SK-N-SH treated with all-trans-retinoic acid at 6 μM for 48 hours (cell line): Measurements from ENCODE around the gene UHMK1.

Source experiments
- ATAC-seq: fragments of 200-7000 bp; cut with Tn5 transposase; 3 replicates; pipeline ENCODE4 v1.9.1; 2020; ENCODE audit warnings: mild to moderate bottlenecking, moderate library complexity
- BACH2 ChIP-seq: fragments of 250-450 bp; sonication (Bioruptor Pico); IDR thresholded peaks from 2 replicates; pipeline ENCODE4 v1.9.0; 2021; ENCODE audit warnings: mild to moderate bottlenecking, borderline replicate concordance
- CSDC2 ChIP-seq: fragments of 250-450 bp; sonication (Bioruptor Pico); IDR thresholded peaks from 2 replicates; pipeline ENCODE4 v1.5.0; 2020; ENCODE audit warnings: mild to moderate bottlenecking, moderate library complexity
- CSRNP3 ChIP-seq: fragments of 250-450 bp; sonication (Bioruptor Pico); IDR thresholded peaks from 2 replicates; pipeline ENCODE4 v1.5.1; 2021; ENCODE audit warnings: mild to moderate bottlenecking, moderate library complexity
- ESRRG ChIP-seq: fragments of 250-450 bp; sonication (Bioruptor Pico); IDR thresholded peaks from 2 replicates; pipeline ENCODE4 v1.6.1; 2021; ENCODE audit warnings: mild to moderate bottlenecking
- ISL1 ChIP-seq: fragments of 250-450 bp; sonication (Bioruptor Pico); IDR thresholded peaks from 2 replicates; pipeline ENCODE4 v2.1.2; 2022; ENCODE audit warnings: mild to moderate bottlenecking, moderate library complexity
- OSR1 ChIP-seq: fragments of 250-450 bp; sonication (Bioruptor Pico); IDR thresholded peaks from 2 replicates; pipeline ENCODE4 v1.8.0; 2022; ENCODE audit warnings: moderate library complexity, mild to moderate bottlenecking, inconsistent platforms
- POU6F1 ChIP-seq: fragments of 250-450 bp; sonication (Bioruptor Pico); IDR thresholded peaks from 2 replicates; pipeline ENCODE4 v1.8.0; 2021; ENCODE audit warnings: low read depth, mild to moderate bottlenecking, moderate library complexity, borderline replicate concordance
- PPARA ChIP-seq: fragments of 250-450 bp; sonication (Bioruptor Pico); IDR thresholded peaks from 2 replicates; pipeline ENCODE4 v1.5.0; 2020; ENCODE audit warnings: mild to moderate bottlenecking, borderline replicate concordance
- RARB ChIP-seq: fragments of 250-450 bp; sonication (Bioruptor Pico); IDR thresholded peaks from 2 replicates; pipeline ENCODE4 v1.8.0; 2021; ENCODE audit warnings: mild to moderate bottlenecking, moderate library complexity
- SNAI2 ChIP-seq: fragments of 250-450 bp; sonication (Bioruptor Pico); IDR thresholded peaks from 2 replicates; pipeline ENCODE4 v1.5.0; 2020; ENCODE audit warnings: mild to moderate bottlenecking, moderate library complexity
- TCF4 ChIP-seq: fragments of 250-450 bp; sonication (Bioruptor Pico); IDR thresholded peaks from 2 replicates; pipeline ENCODE4 v1.8.0; 2021; ENCODE audit warnings: mild to moderate bottlenecking, moderate library complexity, borderline replicate concordance
- TOX ChIP-seq: fragments of 250-450 bp; sonication (Bioruptor Pico); IDR thresholded peaks from 2 replicates; pipeline ENCODE4 v1.8.0; 2021; ENCODE audit warnings: mild to moderate bottlenecking, moderate library complexity, borderline replicate concordance
- ZFP3 ChIP-seq: fragments of 250-450 bp; sonication (Bioruptor Pico); IDR thresholded peaks from 2 replicates; pipeline ENCODE4 v1.5.0; 2020; ENCODE audit warnings: mild to moderate bottlenecking, moderate library complexity
- ZFP30 ChIP-seq: fragments of 450-650 bp; formaldehyde crosslinking; IDR thresholded peaks from 2 replicates; pipeline ENCODE4 v1.5.0; 2022; ENCODE audit warnings: mild to moderate bottlenecking, moderate library complexity
- ZNF565 ChIP-seq: fragments of 450-650 bp; formaldehyde crosslinking; conservative IDR thresholded peaks from 2 replicates; pipeline ENCODE4 v1.5.0; 2020; ENCODE audit warnings: low read depth, mild to moderate bottlenecking, moderate library complexity
- ZNF70 ChIP-seq: fragments of 450-650 bp; formaldehyde crosslinking; IDR thresholded peaks from 2 replicates; pipeline ENCODE4 v1.5.0; 2020; ENCODE audit warnings: mild to moderate bottlenecking, moderate library complexity
- ZNF8 ChIP-seq: fragments of 450-650 bp; formaldehyde crosslinking; IDR thresholded peaks from 2 replicates; pipeline ENCODE4 v1.5.0; 2020; ENCODE audit warnings: mild to moderate bottlenecking, moderate library complexity
- TF ChIP-seq, protein P1 (sequence below): fragments of 250-450 bp; sonication (Bioruptor Pico); IDR thresholded peaks from 2 replicates; pipeline ENCODE4 v1.5.1; 2020; ENCODE audit warnings: low read depth, mild to moderate bottlenecking, moderate library complexity
- TF ChIP-seq, protein P2 (sequence below): fragments of 250-450 bp; sonication (Bioruptor Pico); IDR thresholded peaks from 2 replicates; pipeline ENCODE4 v1.5.0; 2020; ENCODE audit warnings: mild to moderate bottlenecking, moderate library complexity

Gene UHMK1

DNA sequence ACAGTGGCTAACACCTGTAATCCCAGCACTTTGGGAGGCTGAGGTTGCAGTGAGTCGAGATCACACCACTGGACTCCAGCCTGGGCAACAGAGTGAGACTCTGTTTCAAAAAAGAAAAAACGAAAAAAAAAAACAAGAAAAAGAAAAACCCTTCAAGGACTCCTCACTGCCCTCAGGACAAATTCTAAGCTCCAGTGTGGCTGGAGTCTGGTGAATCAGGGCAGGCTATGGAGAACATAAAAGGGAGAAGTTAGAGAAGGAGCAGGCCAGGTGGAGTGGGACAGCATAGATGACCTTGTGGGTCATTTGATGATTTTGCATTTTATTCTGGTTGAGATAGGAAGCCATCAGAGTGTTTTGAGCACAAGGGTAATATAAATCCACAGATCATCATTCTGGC is 51.4 kb downstream of the UHMK1 start:
- ATAC-seq = no peak
- TF ChIP-seq ZNF70 (CRISPR knock-in tag) = no peak
- no peak for TF ChIP-seq ISL1 (CRISPR knock-in tag)
- TF ChIP-seq, protein P1, sequence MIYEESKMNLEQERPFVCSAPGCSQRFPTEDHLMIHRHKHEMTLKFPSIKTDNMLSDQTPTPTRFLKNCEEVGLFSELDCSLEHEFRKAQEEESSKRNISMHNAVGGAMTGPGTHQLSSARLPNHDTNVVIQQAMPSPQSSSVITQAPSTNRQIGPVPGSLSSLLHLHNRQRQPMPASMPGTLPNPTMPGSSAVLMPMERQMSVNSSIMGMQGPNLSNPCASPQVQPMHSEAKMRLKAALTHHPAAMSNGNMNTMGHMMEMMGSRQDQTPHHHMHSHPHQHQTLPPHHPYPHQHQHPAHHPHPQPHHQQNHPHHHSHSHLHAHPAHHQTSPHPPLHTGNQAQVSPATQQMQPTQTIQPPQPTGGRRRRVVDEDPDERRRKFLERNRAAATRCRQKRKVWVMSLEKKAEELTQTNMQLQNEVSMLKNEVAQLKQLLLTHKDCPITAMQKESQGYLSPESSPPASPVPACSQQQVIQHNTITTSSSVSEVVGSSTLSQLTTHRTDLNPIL (CRISPR knock-in tag) = no peak
- TF ChIP-seq CSRNP3 = no peak
- no peak for TF ChIP-seq ZNF8 (CRISPR knock-in tag)
- no peak for TF ChIP-seq RARB (CRISPR knock-in tag)

GRCh38 chr1:162550925-162551324 is 53.3 kb downstream of the UHMK1 start:
- ATAC-seq = no peak

More at GRCh38 chr1:162550925-162551324, 53.3 kb downstream of the UHMK1 start:
- TF ChIP-seq, protein P1 (CRISPR knock-in tag) = no peak
- TF ChIP-seq BACH2 = no peak
- TF ChIP-seq ESRRG (CRISPR knock-in tag) = no peak
- TF ChIP-seq POU6F1 (CRISPR knock-in tag) = no peak
- TF ChIP-seq ISL1 (CRISPR knock-in tag) = no peak
- no peak for TF ChIP-seq OSR1 (CRISPR knock-in tag)
- TF ChIP-seq ZNF8 (CRISPR knock-in tag) = no peak
- TF ChIP-seq RARB (CRISPR knock-in tag) = no peak
- no peak for TF ChIP-seq ZNF70 (CRISPR knock-in tag)
- TF ChIP-seq CSRNP3 = no peak
- no peak for TF ChIP-seq SNAI2
- no peak for TF ChIP-seq TCF4 (CRISPR knock-in tag)
- TF ChIP-seq CSDC2 (CRISPR knock-in tag) = no peak
- no peak for TF ChIP-seq PPARA (CRISPR knock-in tag)
- TF ChIP-seq, protein P2, sequence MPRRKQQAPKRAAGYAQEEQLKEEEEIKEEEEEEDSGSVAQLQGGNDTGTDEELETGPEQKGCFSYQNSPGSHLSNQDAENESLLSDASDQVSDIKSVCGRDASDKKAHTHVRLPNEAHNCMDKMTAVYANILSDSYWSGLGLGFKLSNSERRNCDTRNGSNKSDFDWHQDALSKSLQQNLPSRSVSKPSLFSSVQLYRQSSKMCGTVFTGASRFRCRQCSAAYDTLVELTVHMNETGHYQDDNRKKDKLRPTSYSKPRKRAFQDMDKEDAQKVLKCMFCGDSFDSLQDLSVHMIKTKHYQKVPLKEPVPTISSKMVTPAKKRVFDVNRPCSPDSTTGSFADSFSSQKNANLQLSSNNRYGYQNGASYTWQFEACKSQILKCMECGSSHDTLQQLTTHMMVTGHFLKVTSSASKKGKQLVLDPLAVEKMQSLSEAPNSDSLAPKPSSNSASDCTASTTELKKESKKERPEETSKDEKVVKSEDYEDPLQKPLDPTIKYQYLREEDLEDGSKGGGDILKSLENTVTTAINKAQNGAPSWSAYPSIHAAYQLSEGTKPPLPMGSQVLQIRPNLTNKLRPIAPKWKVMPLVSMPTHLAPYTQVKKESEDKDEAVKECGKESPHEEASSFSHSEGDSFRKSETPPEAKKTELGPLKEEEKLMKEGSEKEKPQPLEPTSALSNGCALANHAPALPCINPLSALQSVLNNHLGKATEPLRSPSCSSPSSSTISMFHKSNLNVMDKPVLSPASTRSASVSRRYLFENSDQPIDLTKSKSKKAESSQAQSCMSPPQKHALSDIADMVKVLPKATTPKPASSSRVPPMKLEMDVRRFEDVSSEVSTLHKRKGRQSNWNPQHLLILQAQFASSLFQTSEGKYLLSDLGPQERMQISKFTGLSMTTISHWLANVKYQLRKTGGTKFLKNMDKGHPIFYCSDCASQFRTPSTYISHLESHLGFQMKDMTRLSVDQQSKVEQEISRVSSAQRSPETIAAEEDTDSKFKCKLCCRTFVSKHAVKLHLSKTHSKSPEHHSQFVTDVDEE (CRISPR knock-in tag) = no peak
- no peak for TF ChIP-seq ZNF565 (CRISPR knock-in tag)
- no peak for TF ChIP-seq TOX (CRISPR knock-in tag)
- no peak for TF ChIP-seq ZFP30
- no peak for TF ChIP-seq ZFP3 (CRISPR knock-in tag)
